MM.1S (cell line): ENCODE results near the gene UNK.

Experiments
- CTCF ChIP-seq: fragments of 300-600 bp; sonication (generic); IDR thresholded peaks from 2 replicates; pipeline ENCODE4 v1.5.1; 2016; ENCODE audit warnings: antibody characterized with exemption, low read length, mixed read lengths
- EZH2 ChIP-seq: fragments of 300-600 bp; sonication (generic); optimal IDR thresholded peaks from 2 replicates; pipeline ENCODE3; 2017; ENCODE audit warnings: low read depth, mild to moderate bottlenecking, antibody characterized with exemption, low read length, mixed read lengths

GRCh38 chr17:75855310-75856061 is 70.9 kb downstream of the UNK start, which contains the start of gene WBP2:
- TF ChIP-seq EZH2 (no peak), CTCF (no peak)
